ENCODE data around the gene DIAPH3.

- no peak for TF ChIP-seq CTCF (IDR thresholded peaks at IDR 0.05)
- no peak for TF ChIP-seq ATF6 (CRISPR knock-in tag; IDR thresholded peaks at IDR 0.05)
- no peak for TF ChIP-seq ZNF121 (CRISPR knock-in tag; IDR thresholded peaks at IDR 0.05)
- TF ChIP-seq FOXP1 (CRISPR knock-in tag; IDR thresholded peaks at IDR 0.05; ENCODE audit: borderline replicate concordance), result no peak
- no peak for TF ChIP-seq JAZF1 (CRISPR knock-in tag; IDR thresholded peaks at IDR 0.05)
- TF ChIP-seq MAX (CRISPR knock-in tag; IDR thresholded peaks at IDR 0.05), result no peak
- no peak for TF ChIP-seq NR3C1 (CRISPR knock-in tag; conservative IDR thresholded peaks at IDR 0.05; ENCODE audit: low read depth)
- TF ChIP-seq KAT7 (CRISPR knock-in tag; IDR thresholded peaks at IDR 0.05; ENCODE audit: borderline replicate concordance), result no peak
- no peak for TF ChIP-seq JUN (CRISPR knock-in tag; IDR thresholded peaks at IDR 0.05)
Measured at GRCh38 chr13:59663707-59664106, 500.0 kb downstream of the DIAPH3 start.

Measured in WTC11 (cell line).